ENCODE data around the gene POGZ. TPM values are rescaled to one million over a fixed set of nuclear protein-coding genes. Genes with fewer than 3 reads are reported as not detected.

The POGZ gene
- polyA plus RNA-seq, 4 donors = 82.2 to 128 (median 104) TPM

- DNase-seq (ENCODE audit: low read depth in 4 of 4, low spot score in 3 of 4) = no peak
Measured at GRCh38 chr1:151373196-151373595, 86.1 kb downstream of the POGZ start.

- DNase-seq (ENCODE audit: low read depth in 4 of 4, low spot score in 3 of 4) = peak; percentile 55 to 72 (median 66)
Measured at GRCh38 chr1:151372058-151372934, 87.0 kb downstream of the POGZ start, which contains the start of gene SELENBP1. Gene SELENBP1, minus strand, starts transcription at chr1:151372705. Its CDS starts 64 bp downstream, at chr1:151372641.

GRCh38 chr1:151371370-151372057 lies 87.8 kb downstream of the POGZ start:
- peak in 3 of 4 donors; percentile 28 to 43 (median 28) for DNase-seq (ENCODE audit: low read depth in 4 of 4, low spot score in 3 of 4)

- no peak for DNase-seq (ENCODE audit: low read depth in 4 of 4, low spot score in 3 of 4)
Measured at GRCh38 chr1:151370211-151370911, 88.9 kb downstream of the POGZ start.

GRCh38 chr1:151369621-151370048 lies 89.7 kb downstream of the POGZ start:
- no peak for DNase-seq (ENCODE audit: low read depth in 4 of 4, low spot score in 3 of 4)

GRCh38 chr1:151369302-151369610 lies 90.0 kb downstream of the POGZ start:
- no peak for DNase-seq (ENCODE audit: low read depth in 4 of 4, low spot score in 3 of 4)

GRCh38 chr1:151368393-151369301 lies 90.6 kb downstream of the POGZ start:
- DNase-seq (ENCODE audit: low read depth in 4 of 4, low spot score in 3 of 4) = no peak

- no peak for DNase-seq (ENCODE audit: low read depth in 4 of 4, low spot score in 3 of 4)
Measured at GRCh38 chr1:151367658-151368392, 91.5 kb downstream of the POGZ start.

- DNase-seq (ENCODE audit: low read depth in 4 of 4, low spot score in 3 of 4) = no peak
Measured at GRCh38 chr1:151364996-151365395, 94.3 kb downstream of the POGZ start.

GRCh38 chr1:151362308-151363155 lies 96.8 kb downstream of the POGZ start:
- no peak for DNase-seq (ENCODE audit: low read depth in 4 of 4, low spot score in 3 of 4)

GRCh38 chr1:151361883-151362282 lies 97.4 kb downstream of the POGZ start:
- DNase-seq (ENCODE audit: low read depth in 4 of 4, low spot score in 3 of 4) = no peak

- no peak for DNase-seq (ENCODE audit: low read depth in 4 of 4, low spot score in 3 of 4)
Measured at GRCh38 chr1:151356696-151357095, 102.6 kb downstream of the POGZ start.

Other genes with a start within 250 kb of the POGZ start
- gene PSMD4, start 204.8 kb downstream of the POGZ start, polyA plus RNA-seq (ENCODE audit: insufficient read length in 4 of 4) = 100 to 1,000 TPM; 135 to 165 (median 140) TPM
- 10 to 100 TPM; 23.1 to 26.3 (median 24.0) TPM for gene ZNF687, start 177.2 kb downstream of the POGZ start, polyA plus RNA-seq (ENCODE audit: insufficient read length in 4 of 4)
- gene PI4KB, start 132.1 kb downstream of the POGZ start, polyA plus RNA-seq (ENCODE audit: insufficient read length in 4 of 4) = 10 to 100 TPM; 59.3 to 63.3 (median 61.4) TPM
- gene RFX5, start 112.2 kb downstream of the POGZ start, polyA plus RNA-seq (ENCODE audit: insufficient read length in 4 of 4) = 10 to 100 TPM; 43.4 to 46.8 (median 45.3) TPM
- gene SELENBP1, start 86.8 kb downstream of the POGZ start, polyA plus RNA-seq (ENCODE audit: insufficient read length in 4 of 4) = 10 to 100 TPM; 45.4 to 53.6 (median 53.4) TPM
- gene PSMB4, start 59.9 kb downstream of the POGZ start, polyA plus RNA-seq (ENCODE audit: insufficient read length in 4 of 4) = 100 to 1,000 TPM; 238 to 300 (median 254) TPM
- 10 to 100 TPM; 37.5 to 57.4 (median 40.8) TPM for gene CGN, start 51.9 kb upstream of the POGZ start, polyA plus RNA-seq (ENCODE audit: insufficient read length in 4 of 4)
- gene TUFT1, start 80.8 kb upstream of the POGZ start, polyA plus RNA-seq (ENCODE audit: insufficient read length in 4 of 4) = 10 to 100 TPM in 3 of 4 donors, 1 to 10 TPM in 1; 9.9 to 13.0 (median 11.0) TPM
- 10 to 100 TPM; 21.1 to 27.3 (median 23.8) TPM for gene SNX27, start 152.6 kb upstream of the POGZ start, polyA plus RNA-seq (ENCODE audit: insufficient read length in 4 of 4)

Measured in right renal pelvis (tissue), 4 donors.